Heart left ventricle (tissue), 13 donors: Measurements from ENCODE around the gene DPP10.

Experiments used
- POLR2A ChIP-seq, 2 donors: fragments of 450-650 bp; IDR thresholded peaks; one replicate each; pipeline ENCODE4 v1.6.1; 2017; ENCODE audit warnings: antibody characterized with exemption in 2 of 2, mild to moderate bottlenecking in 2 of 2, moderate library complexity in 2 of 2
- TF ChIP-seq, protein P1 (sequence below), 12 donors: fragments of 200-600 bp; sonication (generic) in 4 of 12; IDR thresholded peaks; one replicate each; pipeline versions ENCODE4 v1.5.0 to v1.8.0; 2018 to 2022; ENCODE audit warnings: antibody characterized with exemption in 12 of 12, mild to moderate bottlenecking in 5 of 12
- donor health status: ischemic (EF 13 %, LVEDD 7.1; RV severe dilation, severe dysfunction).
- donor health status: DM: no; HTN: yes; CAD: no.
- donor health status: DM: no; HTN: no; CAD: no.
- donor health status: ischemic (EF 25% LVEDD 6.9; RV normal size, moderate dysfunction).
- donor health status: ischemic (EF 25% LVEDD 5.7; RV mildly dilated, moderate dysfunction).
- donor health status: ischemic (EF 35%, LVEDD 5.7; RV mildly dilated, moderate dysfunction).
- donor health status: nonischemic (EF 11% LVEDD 7.7; RV severe dilation, severe dysfunction).
- donor health status: DM: yes; HTN: yes; CAD: no.
- donor health status: PGD.
- donor health status: ischemic (EF 29% LVEDD 5.4; RV normal size, mild dysfunction).
- donor health status: nonischemic (EF 23%, LVEDD 6.1; RV moderate dilation, normal function).

DNA sequence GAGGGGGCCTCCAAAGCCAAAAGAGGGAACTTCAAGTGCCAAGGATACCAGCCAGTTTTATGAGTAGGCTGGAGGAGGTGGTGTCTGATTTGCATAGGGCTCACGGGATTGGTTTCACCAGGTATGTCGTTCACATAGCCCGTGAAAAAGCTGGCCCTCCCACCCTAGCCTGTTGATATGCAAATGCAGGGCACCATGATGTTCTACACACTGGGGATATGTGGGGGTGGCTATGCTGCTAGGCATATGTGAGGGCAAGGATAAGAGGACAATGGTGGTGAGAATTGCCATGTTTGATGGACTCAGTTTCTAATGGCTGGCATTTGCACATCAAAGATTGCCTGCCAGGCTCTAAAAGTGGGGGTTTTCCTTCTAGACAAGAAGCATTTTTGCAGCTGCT lies 378.6 kb downstream of the DPP10 start:
- TF ChIP-seq, protein P1, sequence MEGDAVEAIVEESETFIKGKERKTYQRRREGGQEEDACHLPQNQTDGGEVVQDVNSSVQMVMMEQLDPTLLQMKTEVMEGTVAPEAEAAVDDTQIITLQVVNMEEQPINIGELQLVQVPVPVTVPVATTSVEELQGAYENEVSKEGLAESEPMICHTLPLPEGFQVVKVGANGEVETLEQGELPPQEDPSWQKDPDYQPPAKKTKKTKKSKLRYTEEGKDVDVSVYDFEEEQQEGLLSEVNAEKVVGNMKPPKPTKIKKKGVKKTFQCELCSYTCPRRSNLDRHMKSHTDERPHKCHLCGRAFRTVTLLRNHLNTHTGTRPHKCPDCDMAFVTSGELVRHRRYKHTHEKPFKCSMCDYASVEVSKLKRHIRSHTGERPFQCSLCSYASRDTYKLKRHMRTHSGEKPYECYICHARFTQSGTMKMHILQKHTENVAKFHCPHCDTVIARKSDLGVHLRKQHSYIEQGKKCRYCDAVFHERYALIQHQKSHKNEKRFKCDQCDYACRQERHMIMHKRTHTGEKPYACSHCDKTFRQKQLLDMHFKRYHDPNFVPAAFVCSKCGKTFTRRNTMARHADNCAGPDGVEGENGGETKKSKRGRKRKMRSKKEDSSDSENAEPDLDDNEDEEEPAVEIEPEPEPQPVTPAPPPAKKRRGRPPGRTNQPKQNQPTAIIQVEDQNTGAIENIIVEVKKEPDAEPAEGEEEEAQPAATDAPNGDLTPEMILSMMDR (IDR thresholded peaks at IDR 0.05), result no peak
- no peak for TF ChIP-seq POLR2A (IDR thresholded peaks at IDR 0.05)
